ENCODE data around the gene TBL1Y.
"Not testable (repeated sequence)": the region's sequence is repeated elsewhere in the genome, so short reads cannot be mapped to it uniquely, and the experiment has no call there.

Gene TBL1Y

GRCh38 chrY:7078725-7079124 lies 168.2 kb downstream of the TBL1Y start:
- no peak for DNase-seq

DNA sequence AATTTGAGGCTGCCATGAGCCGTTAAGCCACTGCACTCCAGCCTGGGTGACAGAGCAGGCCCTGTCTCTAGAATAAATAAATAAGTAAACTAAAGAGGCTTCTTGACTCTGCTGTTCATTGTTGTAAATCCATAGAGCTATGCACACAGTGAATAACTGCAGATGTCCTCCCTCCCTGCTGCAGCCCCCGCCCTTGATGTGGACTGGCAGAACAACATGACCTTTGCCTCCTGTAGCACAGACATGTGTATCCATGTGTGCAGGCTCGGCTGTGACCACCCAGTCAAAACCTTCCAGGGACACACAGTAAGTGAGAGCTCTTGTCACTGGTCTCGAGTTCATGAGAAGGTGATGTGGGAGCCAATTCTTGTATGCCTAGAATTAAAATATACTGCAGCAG lies 170.1 kb downstream of the TBL1Y start:
- not testable (repeated sequence) for DNase-seq

DNA sequence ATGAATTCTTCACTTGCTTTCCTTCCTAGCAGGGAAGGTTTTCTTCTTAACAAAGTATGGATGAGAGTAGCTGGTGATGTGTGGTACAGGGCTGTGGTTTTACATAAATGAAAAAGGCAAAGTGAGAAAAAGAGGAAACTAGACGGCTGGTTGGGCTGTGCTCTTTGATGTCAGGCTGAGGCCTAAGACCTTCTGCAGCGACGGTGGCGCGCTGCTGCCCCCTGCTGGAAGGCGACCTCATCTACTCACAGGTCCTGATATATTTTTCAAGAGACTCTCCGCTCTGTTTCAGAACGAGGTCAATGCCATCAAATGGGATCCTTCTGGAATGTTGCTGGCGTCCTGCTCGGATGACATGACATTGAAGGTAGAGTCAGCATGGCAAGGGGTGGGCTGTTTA lies 175.1 kb downstream of the TBL1Y start:
- peak in 30 of 51 donors; percentile 0 to 78 (median 20) for DNase-seq

- no peak for DNase-seq
Measured at GRCh38 chrY:7092836-7093235, 182.3 kb downstream of the TBL1Y start.

GRCh38 chrY:7094365-7094764 lies 183.9 kb downstream of the TBL1Y start:
- no peak for DNase-seq

DNA sequence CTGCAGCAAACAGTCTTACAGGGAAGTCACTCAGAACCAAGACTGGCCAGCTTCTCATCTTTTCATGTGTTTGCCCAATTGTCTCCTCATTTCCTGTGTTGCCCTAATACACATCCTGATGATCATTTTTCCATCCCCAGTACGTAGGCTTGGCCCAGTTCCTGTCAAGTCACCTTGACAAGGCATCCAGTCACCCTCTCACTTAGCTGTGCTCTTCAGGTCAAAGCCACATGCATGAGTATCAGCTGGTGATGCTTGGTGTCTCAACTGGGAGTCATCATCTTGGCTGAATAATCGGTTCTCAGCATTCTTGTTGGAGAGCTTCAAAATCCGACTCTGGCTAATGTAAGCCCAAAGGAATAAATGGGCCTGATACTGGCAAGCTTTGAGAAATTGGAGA lies 186.5 kb downstream of the TBL1Y start:
- DNase-seq, result no peak

DNA sequence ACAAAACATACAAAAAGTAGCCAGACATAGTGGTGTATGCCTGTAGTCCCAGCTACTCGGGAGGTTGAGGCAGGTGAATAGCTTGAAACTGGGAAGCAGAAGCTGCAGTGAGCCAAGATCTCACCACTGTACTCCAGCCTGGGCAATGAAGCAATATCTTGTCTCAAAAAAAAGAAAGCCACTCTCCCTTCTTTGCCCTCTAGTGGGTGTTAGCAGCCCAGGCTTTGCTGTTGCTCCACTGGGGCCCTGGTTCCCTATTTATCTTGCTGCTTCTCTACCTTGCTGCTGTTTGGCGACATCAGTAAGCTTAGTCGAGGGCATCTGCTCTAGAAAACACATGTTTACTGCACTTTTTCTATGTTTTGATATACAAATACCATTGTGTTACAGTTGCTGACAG lies 189.2 kb downstream of the TBL1Y start:
- no peak for DNase-seq

GRCh38 chrY:7102680-7103079 lies 192.2 kb downstream of the TBL1Y start:
- DNase-seq, result no peak

DNA sequence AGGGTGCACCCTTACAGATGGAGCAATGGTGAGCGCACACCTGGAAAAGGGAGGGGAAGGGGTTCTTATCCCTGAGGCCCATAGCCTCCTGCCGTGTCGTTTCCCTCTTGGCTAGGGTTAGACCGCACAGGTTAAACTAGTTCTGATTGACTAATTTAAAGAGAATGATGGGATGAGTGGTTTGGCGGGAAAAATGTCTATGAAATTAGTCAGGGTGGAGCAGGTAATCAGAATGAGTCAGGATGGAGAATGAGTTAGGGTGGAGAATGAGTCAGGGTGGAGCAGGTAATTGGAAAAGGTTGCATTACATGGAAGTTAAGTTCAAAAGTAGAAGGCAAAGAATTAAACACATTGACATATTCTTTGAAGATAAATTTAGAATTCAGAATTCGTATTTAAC lies 196.7 kb downstream of the TBL1Y start:
- peak in 1 of 51 donors; percentile 2 for DNase-seq

GRCh38 chrY:7110086-7110485 lies 199.6 kb downstream of the TBL1Y start:
- DNase-seq, result peak in 1 of 51 donors; percentile 0

- DNase-seq, result no peak
Measured at GRCh38 chrY:7115871-7116270, 205.4 kb downstream of the TBL1Y start.

GRCh38 chrY:7122202-7122601 lies 211.7 kb downstream of the TBL1Y start:
- DNase-seq, result no peak

DNA sequence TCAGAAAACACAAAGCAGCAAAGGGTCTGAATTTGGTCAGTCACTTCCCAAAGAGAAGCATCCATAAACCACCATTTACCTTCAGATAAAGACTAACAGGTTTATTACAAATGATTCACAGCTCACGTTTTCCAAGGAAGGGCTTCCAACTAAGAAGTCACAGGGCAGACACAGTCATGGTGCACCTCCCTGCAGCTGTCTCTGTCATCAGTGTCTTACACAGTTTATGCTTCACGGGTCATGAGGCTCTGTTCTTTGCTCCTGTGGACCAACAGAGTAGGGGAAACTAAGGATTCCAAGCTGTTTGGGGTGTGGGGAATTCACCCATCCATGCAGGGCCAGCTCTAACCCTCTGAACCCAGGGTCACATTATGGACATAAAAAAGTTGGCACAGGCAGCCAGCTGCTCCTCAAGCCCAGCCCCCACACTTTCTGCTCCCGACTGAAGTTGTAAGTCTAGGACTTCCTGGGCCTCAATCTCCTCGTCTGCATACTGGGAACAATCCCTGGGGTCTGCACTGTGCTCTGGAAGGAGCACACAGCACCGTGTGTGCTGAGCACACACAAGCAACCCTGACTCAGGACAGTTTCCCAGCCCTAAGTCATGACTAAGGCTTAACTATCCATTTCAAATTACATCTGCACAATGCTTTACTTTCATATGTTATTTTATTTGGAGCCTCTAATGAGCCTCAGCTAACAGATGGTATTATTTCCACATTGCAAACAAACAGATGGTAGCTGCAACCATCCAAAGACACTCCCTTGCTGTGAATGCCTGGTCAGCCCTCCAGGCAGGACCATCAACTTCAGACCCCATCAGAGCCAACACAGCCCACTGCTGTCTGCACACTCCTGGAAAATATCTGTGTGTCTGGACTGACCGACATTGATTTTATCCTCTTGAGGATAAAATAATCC lies 214.9 kb downstream of the TBL1Y start:
- no peak for DNase-seq

GRCh38 chrY:7128211-7128610 lies 217.7 kb downstream of the TBL1Y start:
- no peak for DNase-seq

All from hypothalamus (tissue), 51 donors.